MCF 10A (cell line): ENCODE measurements around the gene PRPF6. TPM values are rescaled to one million over a fixed set of nuclear protein-coding genes. Genes with fewer than 3 reads are reported as not detected.

Experiments used
- BruUV-seq: library from RNA; stranded (reverse); fragments of 400-500 nt; replicated peaks from 2 replicates; lab custom pipeline; 2021; lab: Mats Ljungman, UMichigan
- CTCF ChIA-PET: fragments of 300-600 bp; sonication (Branson Sonifier 250); formaldehyde crosslinking; extraction: SDS; loops from one replicate; lab custom pipeline; 2021; ENCODE audit warnings: antibody characterized with exemption, inconsistent platforms; lab: Yijun Ruan, JAX
- POLR2A ChIA-PET: fragments of 300-600, 350-650 bp; sonication (Branson Sonifier 250); formaldehyde crosslinking; extraction: SDS; loops from one replicate; lab custom pipeline; 2020; ENCODE audit warnings: antibody characterized with exemption, inconsistent platforms; lab: Yijun Ruan, JAX
- DNase-seq: peaks from one replicate; pipeline ENCODE4 v3.0.0-alpha.2; 2018; ENCODE audit not compliant: unreplicated experiment
- H3K27ac Mint-ChIP-seq: one replicate; pipeline ENCODE4 v1.8.0; 2022; ENCODE audit warnings: mild to moderate bottlenecking, low read depth, mixed read lengths; ENCODE audit not compliant: unreplicated experiment
- H3K27me3 Mint-ChIP-seq: one replicate; pipeline ENCODE4 v1.8.0; 2022; ENCODE audit warnings: mixed read lengths; ENCODE audit not compliant: insufficient read depth, unreplicated experiment
- H3K36me3 Mint-ChIP-seq: one replicate; pipeline ENCODE4 v1.8.0; 2022; ENCODE audit warnings: mild to moderate bottlenecking, moderate library complexity, mixed read lengths; ENCODE audit not compliant: insufficient read depth, unreplicated experiment
- H3K4me1 Mint-ChIP-seq: one replicate; pipeline ENCODE4 v1.8.0; 2022; ENCODE audit warnings: mixed read lengths; ENCODE audit not compliant: insufficient read depth, unreplicated experiment
- H3K4me3 Mint-ChIP-seq: one replicate; pipeline ENCODE4 v1.8.0; 2022; ENCODE audit warnings: mild to moderate bottlenecking, moderate library complexity, mixed read lengths; ENCODE audit not compliant: unreplicated experiment
- H3K9me3 Mint-ChIP-seq: one replicate; pipeline ENCODE4 v1.8.0; 2022; ENCODE audit warnings: mixed read lengths; ENCODE audit not compliant: unreplicated experiment
- CTCF ChIP-seq: fragments of 200-600 bp; IDR thresholded peaks from one replicate; pipeline ENCODE4 v1.8.0; 2022; ENCODE audit warnings: antibody characterized with exemption, mild to moderate bottlenecking; ENCODE audit not compliant: unreplicated experiment
- intact Hi-C: fragments of 100-400 bp; cut with micrococcal nuclease; formaldehyde crosslinking; loops from 2 replicates; pipeline ENCODE4 v1.14.1; 2022
- total RNA-seq: library from RNA; stranded (reverse); gene quantifications from 2 replicates; pipeline ENCODE4 v1.2.3, GENCODE V29; 2022

PRPF6 gene
- total RNA-seq, 1 experiment from 2014 or later, result 70.9 TPM

- Mint-ChIP-seq H3K4me1 (peaks cover 3% of the 10 kb centered on the region), H3K27ac (no peak overlapping the region), H3K27me3 (no peaks in the 10 kb centered on the region), H3K4me3 (no peak overlapping the region), H3K36me3 (peaks cover 50% of the 10 kb centered on the region), H3K9me3 (no peaks in the 10 kb centered on the region)
- ChIA-PET POLR2A (interaction anchor here (0.6 to 1.8 kb wide), 4 partner anchors 10 to 175 kb away, joined by 3 to 7 read pairs (median 4); partner anchors contain the start of genes TPD52L2 and UCKL1), CTCF (no interaction called here)
- intact Hi-C loops, result no loop called here
- no peak for TF ChIP-seq CTCF
- no peak for DNase-seq
- BruUV-seq, result no TSS peak
Observed at GRCh38 chr20:63943808-63944077, 37.2 kb upstream of the PRPF6 start.

- no peak overlapping the region for H3K27ac Mint-ChIP-seq
- no peak for TF ChIP-seq CTCF
- DNase-seq, result no peak
- H3K4me3 Mint-ChIP-seq, result no peak overlapping the region
- H3K36me3 Mint-ChIP-seq, result peaks cover 55% of the 10 kb centered on the region
- BruUV-seq, result no TSS peak
- ChIA-PET CTCF (no interaction called here), POLR2A (interaction anchor here (1.0 to 1.8 kb wide), 2 partner anchors 11 to 79 kb away, joined by 3 to 7 read pairs; partner anchors contain the start of gene TPD52L2)
- H3K27me3 Mint-ChIP-seq, result no peaks in the 10 kb centered on the region
- H3K4me1 Mint-ChIP-seq, result peaks cover 6% of the 10 kb centered on the region
- H3K9me3 Mint-ChIP-seq, result no peaks in the 10 kb centered on the region
- intact Hi-C loops, result no loop called here
Observed at GRCh38 chr20:63944078-63944941, 36.6 kb upstream of the PRPF6 start.

- intact Hi-C loops, result no loop called here
- H3K27ac Mint-ChIP-seq, result no peak overlapping the region
- H3K27me3 Mint-ChIP-seq, result no peaks in the 10 kb centered on the region
- H3K4me1 Mint-ChIP-seq, result peaks cover 10% of the 10 kb centered on the region
- no peaks in the 10 kb centered on the region for H3K9me3 Mint-ChIP-seq
- ChIA-PET CTCF (interaction anchor here (0.6 kb wide), 1 partner anchor 635 kb away, joined by 3 read pairs; no protein-coding TSS in a partner anchor), POLR2A (interaction anchor here (1.0 kb wide), 1 partner anchor 10 kb away, joined by 4 read pairs; no protein-coding TSS in a partner anchor)
- BruUV-seq, result no TSS peak
- H3K4me3 Mint-ChIP-seq, result no peak overlapping the region
- H3K36me3 Mint-ChIP-seq, result peaks cover 57% of the 10 kb centered on the region
- no peak for DNase-seq
- no peak for TF ChIP-seq CTCF
Observed at GRCh38 chr20:63945031-63945658, 35.8 kb upstream of the PRPF6 start.
